ENCODE data around the gene CAVIN2.

DNA sequence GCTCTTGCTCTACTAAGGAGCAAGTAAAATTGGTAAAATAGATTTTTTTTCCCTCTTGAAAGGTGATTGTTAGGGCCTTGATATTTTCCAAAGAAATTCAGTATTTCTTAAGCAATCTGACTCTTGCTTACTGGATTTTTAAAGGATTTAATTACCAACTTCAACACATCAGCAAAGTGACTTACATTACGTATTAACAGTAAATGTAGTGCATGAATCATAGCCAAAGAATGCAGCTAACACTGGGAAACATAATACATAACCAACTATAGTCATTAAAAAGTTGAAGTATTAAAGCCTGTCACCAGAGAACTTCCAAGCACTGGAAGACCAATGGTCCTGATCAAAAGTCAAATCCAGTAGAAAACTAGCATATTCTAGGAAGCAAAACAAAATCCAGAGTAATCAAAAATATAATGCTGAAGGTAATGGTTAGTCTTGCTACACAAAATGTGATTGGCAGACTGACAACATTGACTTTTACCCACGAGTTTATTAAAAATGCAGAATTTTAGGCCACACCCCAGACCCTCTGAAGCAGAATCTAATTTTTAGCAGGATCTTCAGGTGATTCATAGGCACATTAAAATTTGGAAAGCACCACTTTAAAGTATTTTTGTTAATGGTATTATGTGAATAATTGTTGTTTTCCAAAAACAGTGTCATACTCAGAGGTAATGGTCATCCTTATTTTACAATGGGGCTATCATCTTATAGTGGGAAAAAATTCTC, 31.8 kb upstream of the CAVIN2 start:
- TF ChIP-seq, protein P1, sequence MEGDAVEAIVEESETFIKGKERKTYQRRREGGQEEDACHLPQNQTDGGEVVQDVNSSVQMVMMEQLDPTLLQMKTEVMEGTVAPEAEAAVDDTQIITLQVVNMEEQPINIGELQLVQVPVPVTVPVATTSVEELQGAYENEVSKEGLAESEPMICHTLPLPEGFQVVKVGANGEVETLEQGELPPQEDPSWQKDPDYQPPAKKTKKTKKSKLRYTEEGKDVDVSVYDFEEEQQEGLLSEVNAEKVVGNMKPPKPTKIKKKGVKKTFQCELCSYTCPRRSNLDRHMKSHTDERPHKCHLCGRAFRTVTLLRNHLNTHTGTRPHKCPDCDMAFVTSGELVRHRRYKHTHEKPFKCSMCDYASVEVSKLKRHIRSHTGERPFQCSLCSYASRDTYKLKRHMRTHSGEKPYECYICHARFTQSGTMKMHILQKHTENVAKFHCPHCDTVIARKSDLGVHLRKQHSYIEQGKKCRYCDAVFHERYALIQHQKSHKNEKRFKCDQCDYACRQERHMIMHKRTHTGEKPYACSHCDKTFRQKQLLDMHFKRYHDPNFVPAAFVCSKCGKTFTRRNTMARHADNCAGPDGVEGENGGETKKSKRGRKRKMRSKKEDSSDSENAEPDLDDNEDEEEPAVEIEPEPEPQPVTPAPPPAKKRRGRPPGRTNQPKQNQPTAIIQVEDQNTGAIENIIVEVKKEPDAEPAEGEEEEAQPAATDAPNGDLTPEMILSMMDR (optimal IDR thresholded peaks at IDR 0.05 in 1 of 3, IDR thresholded peaks at IDR 0.05 in 1 of 3, conservative IDR thresholded peaks at IDR 0.05 in 1 of 3; ENCODE audit: extremely low read depth in 1 of 3, insufficient read depth in 2 of 3, low read length in 3 of 3), result no peak
- TF ChIP-seq EZH2 (IDR thresholded peaks at IDR 0.05; ENCODE audit: low read length), result no peak

All from keratinocyte (primary cell).